OCI-M2 (cell line): ENCODE results near the gene FAM20A.

Experiments
- DNase-seq: peaks from one replicate; lab custom pipeline; 2025; ENCODE audit not compliant: unreplicated experiment; lab: John Stamatoyannopoulos, UW

Gene FAM20A

DNA sequence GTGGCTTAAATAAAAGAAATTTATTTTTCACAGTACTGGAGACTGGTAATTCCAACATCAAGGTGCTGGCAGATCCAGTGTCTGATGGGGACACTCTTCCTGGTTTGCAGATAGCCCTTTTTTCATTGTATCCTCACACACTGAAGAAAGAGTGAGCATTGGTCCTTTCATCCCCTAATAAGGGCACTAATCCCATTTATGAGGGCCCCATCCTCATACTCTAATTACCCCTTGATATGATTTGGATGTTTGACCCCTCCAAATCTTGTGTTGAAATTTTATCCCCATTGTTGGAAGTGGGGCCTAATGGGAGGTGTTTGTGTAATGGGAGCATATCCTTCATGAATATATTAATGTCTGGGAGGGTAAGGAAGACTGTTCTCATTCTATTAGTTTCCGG lies 9.4 kb upstream of the FAM20A start:
- DNase-seq = no peak

DNA sequence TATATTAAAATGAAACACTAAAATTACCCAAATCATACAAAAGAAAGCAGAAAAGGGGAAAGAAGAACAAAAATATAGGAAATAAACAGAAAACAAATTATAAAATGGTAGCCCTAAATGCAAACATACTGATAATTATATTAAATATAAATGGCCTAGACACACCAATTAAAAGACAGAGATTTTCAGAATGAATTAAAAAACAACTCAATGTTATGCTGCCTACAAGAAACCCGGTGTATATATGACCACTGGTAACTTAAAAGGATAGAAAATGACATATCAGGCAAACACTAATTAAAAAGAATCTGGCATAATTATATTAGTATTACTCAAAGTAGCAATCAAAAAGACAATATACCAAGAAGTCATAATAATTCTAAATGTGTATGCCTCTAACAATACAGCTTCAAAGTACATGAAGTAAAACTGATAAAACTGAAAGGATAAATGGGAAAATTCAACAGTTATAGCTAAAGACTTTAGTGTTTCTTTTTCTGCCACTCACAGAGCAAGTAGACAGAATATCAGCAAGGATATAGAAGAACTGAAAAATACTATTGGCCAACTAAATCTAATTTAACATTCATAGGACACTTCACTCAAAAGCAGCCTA lies 7.5 kb upstream of the FAM20A start:
- no peak for DNase-seq

DNA sequence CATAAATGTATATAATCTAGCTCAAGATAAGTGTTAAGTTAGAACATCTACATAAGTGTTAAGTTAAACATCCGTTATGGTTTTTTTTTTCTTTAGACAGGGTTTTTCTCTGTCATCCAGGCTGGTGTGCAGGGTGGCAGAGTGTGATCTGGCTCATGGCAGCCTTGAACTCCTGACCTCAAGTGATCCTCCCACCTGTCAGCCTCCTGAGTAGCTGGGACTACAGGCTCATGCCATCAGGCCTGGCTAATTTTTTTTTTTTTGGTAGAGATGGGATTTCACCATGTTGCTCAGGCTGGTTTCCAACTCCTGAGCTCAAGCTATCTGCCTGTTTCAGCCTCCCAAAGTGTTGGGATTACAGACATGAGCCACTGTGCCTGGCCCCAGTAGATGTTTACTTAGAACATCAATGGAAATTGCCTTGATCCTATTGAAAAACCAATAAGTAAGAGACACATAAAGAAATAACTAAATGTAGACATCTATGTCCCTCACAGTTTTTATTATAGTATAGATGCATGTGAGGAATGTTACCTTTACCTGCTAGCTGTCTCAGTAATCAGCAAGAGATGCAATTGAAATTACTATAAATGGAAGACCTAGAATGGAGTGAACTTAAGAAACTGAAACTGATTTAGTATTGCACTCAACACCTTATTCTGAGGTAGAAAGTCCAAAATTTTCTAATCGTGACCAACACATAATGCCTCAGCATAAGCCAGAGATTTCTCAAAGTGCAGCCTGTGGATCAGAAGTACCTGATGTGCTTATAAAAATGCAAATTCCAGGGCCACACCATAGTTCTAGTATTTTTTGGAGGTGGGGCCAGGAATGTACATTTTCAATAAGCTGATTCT lies 5.5 kb upstream of the FAM20A start:
- DNase-seq = no peak

DNA sequence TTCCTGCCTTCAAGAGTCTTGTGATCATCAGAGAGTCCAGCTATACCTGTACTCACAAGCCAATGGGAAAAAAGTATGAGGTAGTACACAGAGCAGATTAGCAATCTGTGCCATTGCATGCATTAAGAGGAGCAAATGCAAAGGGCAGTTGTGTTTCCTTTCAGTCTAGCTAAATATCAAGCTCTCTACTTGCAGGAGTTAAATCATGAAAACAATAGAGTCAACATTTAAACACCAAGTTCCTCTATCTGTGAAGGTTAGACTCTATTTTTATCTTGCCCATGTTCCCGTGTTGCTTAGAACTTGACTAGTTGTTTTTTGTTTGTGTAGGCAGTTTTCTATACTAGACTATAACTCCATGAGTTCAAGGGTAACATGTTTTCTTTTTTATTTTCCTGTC lies 4.7 kb upstream of the FAM20A start:
- no peak for DNase-seq

DNA sequence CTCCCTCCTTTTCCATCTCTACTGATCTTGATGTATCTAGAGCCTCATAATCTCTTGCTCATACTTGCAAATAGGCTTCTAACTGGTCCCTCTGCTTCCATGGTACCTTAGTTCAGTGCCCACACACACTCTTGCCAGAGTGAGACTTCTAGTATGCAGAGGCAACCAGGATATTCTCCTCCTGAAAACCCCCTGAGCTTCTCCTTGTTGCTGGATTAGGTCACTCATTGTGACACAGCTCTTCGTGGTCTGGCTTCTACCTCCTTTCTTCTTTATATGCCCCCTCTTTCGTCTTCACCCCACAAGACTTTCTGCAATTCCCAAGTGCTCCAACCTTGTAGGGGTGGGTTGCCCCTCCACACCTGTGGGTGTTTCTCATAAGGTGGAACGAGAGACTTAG lies 2.5 kb upstream of the FAM20A start:
- DNase-seq = no peak

DNA sequence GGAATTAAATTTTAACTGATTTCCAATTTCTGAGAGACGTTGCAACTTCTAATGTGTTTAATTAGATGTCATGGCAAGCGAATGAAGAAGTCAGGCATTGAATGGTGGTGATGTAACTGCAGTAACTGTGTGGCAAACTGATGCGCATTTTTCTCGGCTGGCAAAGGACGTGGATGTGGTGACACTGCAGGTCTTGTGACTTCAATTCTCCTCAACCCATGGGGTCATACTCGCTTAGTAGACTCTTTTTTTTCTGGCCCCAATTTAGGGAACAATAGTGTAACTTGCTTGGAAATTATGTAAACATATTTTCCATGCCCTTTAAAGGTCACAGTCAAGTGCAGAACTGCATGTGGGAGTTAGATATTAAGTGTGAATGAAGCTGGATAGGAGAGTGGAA lies 1.9 kb upstream of the FAM20A start:
- DNase-seq = no peak

DNA sequence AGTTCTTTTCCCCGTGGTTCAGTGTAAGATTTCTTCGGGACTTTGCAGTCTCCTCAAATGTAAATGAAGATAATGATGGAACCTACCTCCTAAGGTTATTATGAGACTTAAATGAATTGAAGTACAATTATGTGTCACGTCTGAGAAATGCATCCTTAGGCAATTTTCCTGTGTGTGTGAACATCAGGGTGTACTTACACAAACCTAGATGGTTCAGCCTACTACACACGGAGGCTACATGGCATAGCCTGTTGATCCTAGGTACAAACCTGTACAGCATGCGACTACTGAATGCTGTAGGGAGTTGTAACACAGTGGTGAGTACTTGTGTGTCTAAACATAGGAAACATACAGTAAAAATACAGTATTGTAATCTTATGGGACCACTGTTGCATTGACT lies 1.1 kb upstream of the FAM20A start:
- no peak for DNase-seq

DNA sequence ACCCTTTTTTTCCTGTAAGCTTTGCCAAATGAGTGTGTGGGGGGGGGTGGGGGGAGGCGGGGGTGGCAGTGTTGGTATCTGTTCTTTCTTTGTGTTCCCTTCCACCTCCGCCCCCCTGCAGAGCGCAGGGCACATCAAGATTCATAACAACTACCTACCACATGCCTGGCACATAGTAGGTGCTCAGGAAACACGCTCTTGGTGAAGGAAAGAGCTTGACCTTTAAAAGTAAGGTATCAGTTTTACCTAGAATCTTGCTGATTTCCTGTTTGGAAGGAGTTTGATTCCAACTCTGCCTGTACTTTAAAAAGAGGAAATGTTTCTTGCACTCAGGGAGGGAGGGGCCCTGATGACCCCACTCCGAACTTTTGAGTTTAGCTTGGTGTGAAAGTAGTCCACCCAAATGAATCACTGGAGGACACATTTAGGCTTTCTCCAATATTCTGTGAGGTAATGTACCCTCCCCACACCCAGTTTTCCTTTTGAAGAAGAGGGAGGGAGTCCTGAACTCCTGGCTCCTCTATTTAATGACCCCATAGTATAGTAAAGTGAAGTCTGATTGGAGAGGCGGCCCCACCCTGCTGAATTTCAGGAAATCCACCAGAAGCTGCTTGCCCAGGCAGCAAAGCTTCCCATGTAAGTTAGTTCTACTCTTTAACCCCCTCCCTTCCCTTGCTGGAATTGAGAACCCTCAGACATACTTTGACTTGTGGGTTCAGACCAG lies 560 bp upstream of the FAM20A start:
- no peak for DNase-seq

DNA sequence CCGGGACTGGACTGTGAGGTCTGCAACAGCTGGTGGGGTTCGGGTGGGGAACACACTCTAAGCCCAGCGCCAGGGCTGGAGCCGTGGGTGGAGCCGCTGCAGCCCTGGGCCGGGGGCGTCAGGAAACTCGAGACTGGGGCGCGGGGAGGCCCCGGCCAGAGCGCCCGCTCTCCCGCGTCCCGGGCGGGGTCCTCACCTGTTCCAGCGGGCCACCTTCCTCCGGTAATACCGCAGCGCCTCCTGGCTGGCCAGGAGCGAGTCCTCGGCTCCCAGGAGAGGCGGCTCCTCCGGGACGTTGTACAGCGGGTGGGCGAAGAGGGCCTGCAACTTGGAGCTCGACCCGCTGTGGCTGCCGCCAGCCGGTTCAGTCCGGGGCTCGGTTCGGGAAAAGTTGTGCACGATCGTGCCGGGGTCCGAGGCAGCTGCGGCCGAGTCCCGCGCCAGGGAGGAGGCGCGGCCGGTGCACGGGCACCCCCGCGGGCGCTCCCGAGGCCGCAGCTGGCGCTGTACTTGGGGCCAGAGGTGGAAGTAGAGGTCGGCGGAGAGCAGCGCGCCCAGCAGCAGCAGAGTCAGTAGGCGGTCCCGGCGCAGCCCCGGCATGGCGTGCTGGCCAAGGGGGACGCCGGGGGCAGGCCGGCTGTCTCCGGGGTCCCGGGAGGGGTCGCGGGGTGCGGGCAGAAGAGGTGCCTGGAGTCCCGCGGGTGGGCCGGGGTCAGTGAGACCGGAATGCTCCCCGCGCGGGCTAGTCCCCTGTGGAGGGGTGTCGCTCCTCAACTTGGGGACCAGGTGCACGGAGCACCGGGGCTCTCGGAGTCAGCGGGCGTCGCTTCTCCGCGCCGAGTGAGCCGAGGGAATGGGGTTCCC lies 868 bp downstream of the FAM20A start:
- no peak for DNase-seq

DNA sequence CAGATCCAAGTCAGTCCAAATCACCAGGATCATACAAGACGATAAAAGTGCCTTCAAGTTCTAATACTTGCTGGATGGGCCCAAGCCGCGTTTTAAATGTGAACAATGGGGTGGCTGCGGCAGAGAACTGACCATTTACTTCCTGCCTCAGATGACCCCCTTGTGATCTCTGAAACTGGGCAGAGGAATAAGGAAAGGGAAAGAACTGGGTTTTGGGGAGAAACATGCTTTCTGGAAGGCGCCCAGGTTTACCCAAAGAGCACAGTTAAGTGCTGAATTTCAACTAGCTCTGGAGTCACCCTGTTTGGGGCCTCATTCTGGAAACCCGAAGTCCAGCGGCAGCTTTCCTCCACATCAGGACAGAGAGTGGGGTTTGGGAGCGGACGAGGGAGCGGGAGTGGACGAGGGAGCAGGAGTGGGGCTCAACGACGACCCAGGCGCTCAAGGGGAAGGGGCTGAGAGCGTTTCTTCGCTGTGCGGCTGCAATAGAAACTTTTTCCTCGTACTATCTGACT lies 1.6 kb downstream of the FAM20A start:
- no peak for DNase-seq

DNA sequence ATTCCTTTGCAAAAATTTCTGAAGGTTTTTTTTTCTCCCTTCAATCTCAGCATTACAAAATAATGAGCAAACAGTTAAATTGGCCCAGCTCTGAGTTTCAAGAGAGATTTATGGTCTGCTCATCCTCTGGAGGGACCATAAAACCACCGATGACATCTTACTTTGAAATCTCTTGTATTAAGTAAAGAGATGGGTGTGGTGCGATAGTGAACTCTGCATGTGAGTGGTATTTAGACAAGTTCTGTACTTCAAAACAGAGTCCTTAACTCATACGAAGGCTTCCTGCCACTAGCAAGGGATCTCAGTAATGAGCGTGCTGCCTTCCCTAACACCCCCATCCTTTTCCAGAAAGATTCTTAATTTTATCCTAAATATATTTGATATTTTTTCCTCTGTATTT lies 2.1 kb downstream of the FAM20A start:
- DNase-seq = no peak

DNA sequence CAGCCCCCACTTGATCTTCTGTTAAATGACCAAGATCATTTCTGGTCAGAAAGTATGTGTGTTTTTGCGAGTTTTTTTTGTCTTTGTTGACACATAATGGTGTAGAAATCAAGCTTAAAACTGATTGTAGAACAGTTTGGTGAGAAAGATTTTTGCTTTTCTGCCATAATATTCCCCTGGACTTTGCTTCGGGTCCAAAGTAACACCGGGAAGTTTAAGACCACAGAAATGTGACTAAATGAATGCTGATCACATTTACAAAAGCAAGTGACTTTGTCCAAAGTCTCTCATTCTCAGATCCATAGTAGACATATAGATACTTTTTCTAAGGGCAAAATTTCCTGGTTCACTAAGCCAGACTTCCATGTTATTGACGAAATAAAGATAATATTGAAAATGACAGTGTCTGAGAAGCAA lies 2.6 kb downstream of the FAM20A start:
- DNase-seq = no peak

DNA sequence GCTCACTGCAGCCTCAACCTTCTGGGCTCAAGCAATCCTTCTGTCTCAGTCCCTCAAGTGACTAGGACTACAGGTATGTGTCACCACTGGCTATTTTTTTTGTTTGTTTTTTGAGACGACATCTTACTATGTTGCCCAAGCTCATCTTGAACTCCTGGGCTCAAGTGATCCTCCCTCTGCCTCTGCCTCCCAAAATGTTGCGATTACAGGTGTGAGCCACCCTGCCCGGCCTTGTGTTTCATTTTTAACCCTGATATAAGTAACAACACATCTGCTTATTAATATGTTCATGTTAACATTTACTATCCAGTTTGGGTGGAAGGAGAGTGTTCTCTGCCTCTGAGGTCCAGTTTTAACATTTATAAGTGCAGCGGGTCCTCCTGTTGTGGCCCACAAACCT lies 3.1 kb downstream of the FAM20A start:
- no peak for DNase-seq

DNA sequence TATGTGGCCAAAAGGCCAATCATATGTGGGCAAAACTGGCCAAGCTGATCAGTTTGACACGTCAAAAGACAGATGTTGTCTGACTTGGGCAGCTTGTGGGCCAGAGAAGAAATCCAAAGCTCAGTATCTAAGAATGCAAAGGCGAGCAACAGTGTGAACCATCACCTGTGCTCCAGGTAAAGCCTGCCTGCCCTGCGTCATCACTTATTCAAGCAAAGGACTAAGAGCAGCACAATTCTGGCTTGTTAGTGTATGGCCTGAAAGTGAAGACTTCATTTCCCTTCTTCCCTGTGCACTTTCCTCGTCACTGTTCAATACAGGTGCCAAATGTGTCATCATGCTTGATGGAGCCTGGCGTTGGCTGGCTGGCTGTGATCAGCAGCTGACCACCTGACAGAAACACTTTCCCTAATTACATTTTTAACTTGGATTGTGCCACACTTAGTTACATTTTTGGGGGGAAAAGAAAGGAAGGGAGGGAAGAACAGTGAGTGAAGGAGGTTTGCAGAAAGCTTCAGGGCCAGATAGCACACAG lies 4.7 kb downstream of the FAM20A start:
- DNase-seq = no peak

DNA sequence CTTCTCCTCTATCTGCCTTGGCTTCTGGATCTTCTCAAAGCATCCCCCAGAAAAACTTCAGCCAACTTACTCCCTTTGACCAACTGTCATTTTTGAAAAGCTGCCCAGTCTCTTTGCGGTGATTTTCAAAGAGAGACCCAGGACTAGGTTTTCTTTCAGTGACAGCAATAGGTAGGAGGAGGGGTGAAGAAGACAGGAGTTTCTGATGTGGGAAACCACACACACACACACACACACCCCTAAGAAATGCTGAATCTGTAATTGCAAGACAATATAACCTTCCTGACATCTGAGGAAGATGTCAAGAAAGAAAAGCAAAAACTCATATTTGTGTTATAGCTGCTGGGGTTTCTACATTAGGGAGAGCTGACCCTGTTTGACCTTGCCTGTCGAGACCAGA lies 5.2 kb downstream of the FAM20A start:
- DNase-seq = no peak

DNA sequence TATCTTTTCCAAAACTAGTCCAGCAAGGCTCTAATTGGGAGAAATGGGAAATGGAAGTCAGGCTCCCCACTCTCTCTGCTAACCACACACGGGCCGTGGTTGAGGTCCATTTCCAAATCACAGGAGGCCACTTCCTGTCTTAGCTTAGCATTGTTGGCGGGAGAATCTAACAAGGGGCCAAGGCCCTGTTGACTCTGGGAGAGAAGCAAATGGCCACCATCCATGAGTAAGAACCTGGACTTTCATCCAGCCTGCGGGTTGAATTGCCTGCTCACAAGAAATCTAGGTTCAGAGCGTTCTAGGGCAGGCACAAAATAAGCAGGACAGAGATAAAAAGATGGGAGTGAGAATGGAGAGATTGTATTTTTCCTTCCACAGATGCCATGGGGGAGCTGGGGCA lies 5.7 kb downstream of the FAM20A start:
- DNase-seq = no peak

DNA sequence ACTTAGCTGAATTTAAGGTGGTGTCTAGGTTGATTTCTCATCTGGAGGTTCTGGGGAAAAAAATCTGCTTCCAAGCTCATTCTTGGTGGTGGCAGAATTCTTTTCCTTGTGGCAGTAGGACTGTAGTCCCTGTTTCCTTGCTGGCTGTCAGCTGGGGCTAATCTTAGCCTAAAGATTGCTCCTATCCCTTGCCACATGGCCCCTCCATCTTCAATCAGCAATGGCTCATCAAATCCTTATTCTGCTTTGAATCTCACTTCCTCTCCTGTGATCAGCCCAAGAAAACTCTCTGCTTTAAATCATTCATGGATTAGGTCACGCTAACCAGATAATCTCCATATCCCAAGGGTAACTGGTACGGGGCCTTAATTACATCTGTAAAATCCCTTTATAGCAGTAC lies 6.6 kb downstream of the FAM20A start:
- DNase-seq = no peak

DNA sequence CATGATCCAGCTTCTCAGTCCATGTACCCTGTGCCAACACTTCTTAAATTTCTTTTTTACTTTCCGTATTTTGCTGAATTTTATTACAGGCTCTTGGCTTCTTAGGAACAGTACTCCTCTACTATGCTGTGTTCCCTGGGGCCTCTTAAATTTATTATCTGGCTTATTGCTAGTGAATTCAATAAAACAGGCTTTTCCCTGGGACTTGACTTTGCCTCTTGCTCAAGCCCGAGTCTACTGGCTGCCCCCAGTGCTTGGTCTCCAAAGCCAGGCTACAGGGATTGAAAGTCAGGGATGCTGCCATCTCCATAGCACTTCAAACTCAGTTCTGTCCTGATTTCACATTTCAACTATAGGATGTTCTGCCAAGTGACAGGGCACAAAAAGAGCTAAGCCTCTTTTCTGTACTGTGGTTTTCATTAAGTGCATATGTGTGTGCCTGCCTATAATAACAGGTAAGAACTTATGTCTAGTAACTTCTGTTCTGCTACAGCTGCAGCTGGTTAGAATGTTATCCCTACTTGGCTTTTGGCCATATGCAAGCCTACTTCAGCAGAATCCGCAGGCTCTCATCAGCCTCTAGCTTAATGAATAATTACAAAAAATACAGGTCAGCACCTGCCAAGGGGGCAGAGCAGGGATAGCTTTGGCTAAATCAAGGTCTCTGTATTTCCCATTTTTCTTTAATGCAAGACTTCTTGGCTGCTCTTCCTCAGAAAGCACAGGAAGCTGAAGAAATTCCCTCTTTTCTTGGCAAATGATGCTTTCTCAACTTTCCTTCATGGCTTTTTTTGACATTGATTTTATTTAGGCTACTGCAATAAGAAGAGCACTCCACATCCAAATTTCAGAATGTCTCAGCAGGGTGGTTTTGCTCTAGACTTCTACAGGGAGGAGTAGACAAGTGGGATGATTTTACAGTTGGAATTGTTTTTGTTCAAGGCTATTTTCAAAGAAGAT lies 8.2 kb downstream of the FAM20A start:
- no peak for DNase-seq

DNA sequence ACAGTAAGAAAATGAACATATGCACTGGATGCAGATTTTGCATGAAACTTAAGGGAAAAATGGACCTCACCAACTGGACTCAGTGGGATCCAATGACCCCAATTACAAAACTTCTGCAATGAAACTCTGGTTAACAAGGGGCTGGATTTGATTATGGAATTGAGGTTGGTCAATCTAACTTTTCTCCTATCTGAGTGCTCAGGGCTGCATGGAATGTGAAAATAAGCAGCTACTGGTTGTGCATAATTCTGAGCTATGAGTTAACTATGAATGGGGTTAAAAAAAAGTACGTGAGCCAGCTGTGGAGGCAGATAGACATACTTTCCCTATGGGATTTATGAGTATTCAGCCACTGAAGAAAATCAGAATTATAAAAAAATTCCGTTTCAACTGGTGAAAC lies 9.2 kb downstream of the FAM20A start:
- DNase-seq = no peak

DNA sequence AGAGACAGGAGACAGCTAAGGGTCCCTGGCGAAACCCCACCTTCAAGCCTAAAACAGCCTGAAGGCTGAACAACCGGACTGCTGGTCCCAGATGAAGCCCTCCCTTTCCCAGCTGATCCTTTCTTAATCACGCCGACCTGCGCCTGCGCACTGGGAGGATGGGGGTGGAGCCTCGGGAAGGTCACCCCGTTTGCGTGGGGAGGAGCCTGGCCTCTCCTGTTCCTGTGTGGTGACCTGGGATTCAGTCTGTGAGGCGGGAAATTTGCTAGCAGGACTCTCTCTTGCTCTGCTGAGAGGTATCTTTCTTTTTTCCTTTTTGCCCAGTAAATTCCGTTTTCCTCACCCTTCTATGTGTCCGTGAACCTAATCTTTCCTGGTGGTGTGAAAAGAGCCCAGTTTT lies 9.6 kb downstream of the FAM20A start:
- no peak for DNase-seq
